ENCODE data around the gene MRPL2.

Gene MRPL2

GRCh38 chr6:43089467-43089866, 30.2 kb upstream of the MRPL2 start:
- H4K20me1 ChIP-seq (ENCODE audit: insufficient read depth, low read length): peaks cover 82% of the 10 kb centered on the region
- no peak for DNase-seq
- no peak for TF ChIP-seq EZH2 (IDR thresholded peaks at IDR 0.05; ENCODE audit: borderline replicate concordance, low read depth, low read length, severe bottlenecking)
- TF ChIP-seq CTCF (IDR thresholded peaks at IDR 0.05; ENCODE audit: borderline replicate concordance, extremely low read depth, low read length, poor library complexity, severe bottlenecking): no peak
- peaks cover 70% of the 10 kb centered on the region for H3K79me2 ChIP-seq (ENCODE audit: insufficient read depth, low read length)
- H3K4me3 ChIP-seq (ENCODE audit: low read depth in 1 of 2, low read length in 2 of 2): no peak overlapping the region
- peaks cover 32% of the 10 kb centered on the region for H3K4me1 ChIP-seq (ENCODE audit: insufficient read depth, low read length)
- no peaks in the 10 kb centered on the region for H3K36me3 ChIP-seq (ENCODE audit: insufficient read depth, low read length)
- H3K27ac ChIP-seq (ENCODE audit: low read length): no peak overlapping the region
- H3K9me3 ChIP-seq (ENCODE audit: insufficient read depth, low read length, severe bottlenecking): no peaks in the 10 kb centered on the region
- H3K9ac ChIP-seq (ENCODE audit: low read depth, low read length): no peak overlapping the region
- no peak overlapping the region for H2AFZ ChIP-seq (ENCODE audit: low read depth, low read length)
- no peaks in the 10 kb centered on the region for H3K27me3 ChIP-seq (ENCODE audit: insufficient read depth, low read length, poor library complexity)
- no peak overlapping the region for H3K4me2 ChIP-seq (ENCODE audit: insufficient read depth, low read length)
- no peak for ATAC-seq (ENCODE audit: insufficient read depth, low read depth)

GRCh38 chr6:43088654-43089056, 29.4 kb upstream of the MRPL2 start:
- H4K20me1 ChIP-seq (ENCODE audit: insufficient read depth, low read length): peaks cover 81% of the 10 kb centered on the region
- peaks cover 73% of the 10 kb centered on the region for H3K79me2 ChIP-seq (ENCODE audit: insufficient read depth, low read length)
- no peak overlapping the region for H3K27ac ChIP-seq (ENCODE audit: low read length)
- no peak overlapping the region for H2AFZ ChIP-seq (ENCODE audit: low read depth, low read length)
- H3K9ac ChIP-seq (ENCODE audit: low read depth, low read length): no peak overlapping the region
- H3K4me2 ChIP-seq (ENCODE audit: insufficient read depth, low read length): no peak overlapping the region
- ATAC-seq (ENCODE audit: insufficient read depth, low read depth): no peak
- peaks cover 27% of the 10 kb centered on the region for H3K4me1 ChIP-seq (ENCODE audit: insufficient read depth, low read length)
- TF ChIP-seq CTCF (IDR thresholded peaks at IDR 0.05; ENCODE audit: borderline replicate concordance, extremely low read depth, low read length, poor library complexity, severe bottlenecking): no peak
- no peak for TF ChIP-seq EZH2 (IDR thresholded peaks at IDR 0.05; ENCODE audit: borderline replicate concordance, low read depth, low read length, severe bottlenecking)
- DNase-seq: no peak
- H3K9me3 ChIP-seq (ENCODE audit: insufficient read depth, low read length, severe bottlenecking): no peaks in the 10 kb centered on the region
- no peaks in the 10 kb centered on the region for H3K27me3 ChIP-seq (ENCODE audit: insufficient read depth, low read length, poor library complexity)
- no peak overlapping the region for H3K4me3 ChIP-seq (ENCODE audit: low read depth in 1 of 2, low read length in 2 of 2)
- no peaks in the 10 kb centered on the region for H3K36me3 ChIP-seq (ENCODE audit: insufficient read depth, low read length)

GRCh38 chr6:43086022-43086658, 26.9 kb upstream of the MRPL2 start:
- H4K20me1 ChIP-seq (ENCODE audit: insufficient read depth, low read length): peaks cover 85% of the 10 kb centered on the region

More at GRCh38 chr6:43086022-43086658, 26.9 kb upstream of the MRPL2 start:
- no peaks in the 10 kb centered on the region for H3K36me3 ChIP-seq (ENCODE audit: insufficient read depth, low read length)
- H3K4me1 ChIP-seq (ENCODE audit: insufficient read depth, low read length): peaks cover 2% of the 10 kb centered on the region
- H3K27ac ChIP-seq (ENCODE audit: low read length): no peak overlapping the region
- H3K79me2 ChIP-seq (ENCODE audit: insufficient read depth, low read length): peaks cover 87% of the 10 kb centered on the region
- no peak for TF ChIP-seq EZH2 (IDR thresholded peaks at IDR 0.05; ENCODE audit: borderline replicate concordance, low read depth, low read length, severe bottlenecking)
- no peak for TF ChIP-seq CTCF (IDR thresholded peaks at IDR 0.05; ENCODE audit: borderline replicate concordance, extremely low read depth, low read length, poor library complexity, severe bottlenecking)
- H2AFZ ChIP-seq (ENCODE audit: low read depth, low read length): no peak overlapping the region
- no peaks in the 10 kb centered on the region for H3K27me3 ChIP-seq (ENCODE audit: insufficient read depth, low read length, poor library complexity)
- H3K9me3 ChIP-seq (ENCODE audit: insufficient read depth, low read length, severe bottlenecking): no peaks in the 10 kb centered on the region
- DNase-seq (no peak), ATAC-seq (ENCODE audit: insufficient read depth, low read depth) (no peak)
- H3K4me3 ChIP-seq (ENCODE audit: low read depth in 1 of 2, low read length in 2 of 2): no peak overlapping the region
- no peak overlapping the region for H3K4me2 ChIP-seq (ENCODE audit: insufficient read depth, low read length)
- H3K9ac ChIP-seq (ENCODE audit: low read depth, low read length): no peak overlapping the region
